Activated T-cell treated with anti-CD3 and anti-CD28 coated beads for 1 hour (primary cell): Measurements from ENCODE around the gene USB1.
"Not testable (repeated sequence)": the region's sequence is repeated elsewhere in the genome, so short reads cannot be mapped to it uniquely, and the experiment has no call there.

Source experiments
- DNase-seq: peaks from one replicate; pipeline ENCODE4 v3.0.0-alpha.2; 2020; ENCODE audit warnings: low read depth

USB1 gene

GRCh38 chr16:57995721-57996405 lies 5.3 kb upstream of the USB1 start:
- DNase-seq = no peak

- no peak for DNase-seq
Observed at GRCh38 chr16:57996406-57997175, 4.6 kb upstream of the USB1 start.

- no peak for DNase-seq
Observed at GRCh38 chr16:57997176-57997527, 4.1 kb upstream of the USB1 start.

- DNase-seq = no peak
Observed at GRCh38 chr16:57997528-57998265, 3.5 kb upstream of the USB1 start.

GRCh38 chr16:57998486-57998885 lies 2.7 kb upstream of the USB1 start:
- peak; percentile 38 for DNase-seq

GRCh38 chr16:57998992-57999365 lies 2.2 kb upstream of the USB1 start:
- DNase-seq = no peak

GRCh38 chr16:57999366-57999970 lies 1.7 kb upstream of the USB1 start:
- no peak for DNase-seq

GRCh38 chr16:57999971-58000705 lies 1.1 kb upstream of the USB1 start, which contains the start of gene ZNF319:
TSS of gene ZNF319 (minus strand) at chr16:58000672. CDS start at chr16:57998265, 2,407 bp downstream.
- no peak for DNase-seq

GRCh38 chr16:58001781-58002415 lies 691 bp downstream of the USB1 start:
- no peak for DNase-seq

- DNase-seq = no peak
Observed at GRCh38 chr16:58002416-58002800, 1.2 kb downstream of the USB1 start.

GRCh38 chr16:58002936-58003335 lies 1.7 kb downstream of the USB1 start:
- DNase-seq = no peak

GRCh38 chr16:58004736-58005135 lies 3.5 kb downstream of the USB1 start:
- DNase-seq = not testable (repeated sequence)

- no peak for DNase-seq
Observed at GRCh38 chr16:58009856-58010416, 8.7 kb downstream of the USB1 start.

GRCh38 chr16:58010886-58011285 lies 9.7 kb downstream of the USB1 start:
- DNase-seq = no peak

- no peak for DNase-seq
Observed at GRCh38 chr16:58011652-58012051, 10.4 kb downstream of the USB1 start.

GRCh38 chr16:58012481-58012880 lies 11.3 kb downstream of the USB1 start:
- no peak for DNase-seq

- no peak for DNase-seq
Observed at GRCh38 chr16:58013201-58013956, 12.2 kb downstream of the USB1 start.

- no peak for DNase-seq
Observed at GRCh38 chr16:58016840-58017446, 15.7 kb downstream of the USB1 start.

- no peak for DNase-seq
Observed at GRCh38 chr16:58018803-58019202, 17.6 kb downstream of the USB1 start.
